Progenitor cell of endocrine pancreas (in vitro differentiated cells): ENCODE measurements around the gene HOGA1. TPM values are rescaled to one million over a fixed set of nuclear protein-coding genes. Genes with fewer than 3 reads are reported as not detected.
"Not testable (repeated sequence)": the region's sequence is repeated elsewhere in the genome, so short reads cannot be mapped to it uniquely, and the experiment has no call there.

Experiments
- DNase-seq: peaks from one replicate; pipeline ENCODE4 v3.0.0; 2021; ENCODE audit warnings: low spot score; ENCODE audit not compliant: unreplicated experiment
- H3K27ac Mint-ChIP-seq: 2 replicates; pipeline ENCODE4 v1.8.0; 2021; ENCODE audit warnings: mild to moderate bottlenecking, moderate library complexity, mixed read lengths
- H3K27me3 Mint-ChIP-seq: 2 replicates; pipeline ENCODE4 v1.8.0; 2021; ENCODE audit warnings: mixed read lengths
- H3K36me3 Mint-ChIP-seq: 2 replicates; pipeline ENCODE4 v1.8.0; 2022; ENCODE audit warnings: mixed read lengths; ENCODE audit not compliant: insufficient read depth
- H3K4me1 Mint-ChIP-seq: 2 replicates; pipeline ENCODE4 v1.8.0; 2021; ENCODE audit warnings: low read depth, mixed read lengths
- H3K4me3 Mint-ChIP-seq: 2 replicates; pipeline ENCODE4 v1.8.0; 2021; ENCODE audit warnings: low read depth, mild to moderate bottlenecking, moderate library complexity, mixed read lengths
- H3K9me3 Mint-ChIP-seq: 2 replicates; pipeline ENCODE4 v1.8.0; 2021; ENCODE audit warnings: low read depth, mixed read lengths
- total RNA-seq: library from RNA; stranded (reverse); gene quantifications from 2 replicates; pipeline ENCODE4 v1.2.1, GENCODE V29; 2021
- TF ChIP-seq, protein P1 (sequence below): fragments of 200-600 bp; sonication (generic); IDR thresholded peaks from one replicate; pipeline ENCODE4 v1.5.0; 2021; ENCODE audit warnings: antibody characterized with exemption, mild to moderate bottlenecking; ENCODE audit not compliant: unreplicated experiment

HOGA1 gene
- total RNA-seq, 1 donor from 2014 or later = 10.5 TPM

DNA sequence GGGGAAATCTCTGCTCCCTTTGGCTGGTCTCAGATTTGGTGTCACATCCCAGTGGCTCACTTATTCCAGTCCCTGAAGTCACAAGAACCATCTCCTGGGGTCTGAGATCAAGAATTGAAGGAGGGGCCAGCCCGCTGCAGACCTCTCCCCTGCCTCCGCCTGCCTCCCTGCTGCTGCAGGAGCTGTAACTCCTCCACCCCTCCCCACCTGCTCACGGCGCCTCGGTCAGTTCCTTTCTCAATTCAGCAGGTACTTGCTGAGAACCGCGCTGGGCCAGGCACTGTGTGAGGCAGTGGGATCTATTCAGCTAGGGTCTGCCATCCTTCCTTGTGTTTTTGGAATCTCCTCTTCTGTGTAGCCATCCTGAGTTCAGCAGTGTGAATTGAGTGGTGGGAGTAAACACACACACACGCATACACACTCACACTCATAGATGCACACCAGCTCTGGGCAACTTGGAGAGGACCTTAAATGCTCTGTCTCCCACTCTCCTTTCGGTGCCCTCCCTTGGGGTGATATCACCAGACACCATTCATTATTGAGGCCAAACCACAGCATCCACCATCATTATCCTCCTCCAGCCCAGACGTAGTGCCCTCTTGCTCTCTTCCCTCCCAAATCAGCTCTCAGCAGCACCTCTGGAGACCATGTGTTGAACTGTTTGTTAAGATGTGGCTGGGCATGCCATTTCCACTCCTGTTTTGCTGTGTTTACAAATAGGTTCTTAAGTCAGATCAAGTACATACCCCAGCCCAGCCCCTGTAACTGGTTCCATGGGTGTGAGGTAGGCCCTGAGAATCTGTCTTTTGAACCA is 33.6 kb upstream of the HOGA1 start:
- no peak overlapping the region for H3K4me3 Mint-ChIP-seq
- peaks cover 4% of the 10 kb centered on the region for H3K9me3 Mint-ChIP-seq
- peaks cover 17% of the 10 kb centered on the region for H3K4me1 Mint-ChIP-seq
- peak overlapping the region; percentile 41 for H3K27ac Mint-ChIP-seq
- TF ChIP-seq, protein P1, sequence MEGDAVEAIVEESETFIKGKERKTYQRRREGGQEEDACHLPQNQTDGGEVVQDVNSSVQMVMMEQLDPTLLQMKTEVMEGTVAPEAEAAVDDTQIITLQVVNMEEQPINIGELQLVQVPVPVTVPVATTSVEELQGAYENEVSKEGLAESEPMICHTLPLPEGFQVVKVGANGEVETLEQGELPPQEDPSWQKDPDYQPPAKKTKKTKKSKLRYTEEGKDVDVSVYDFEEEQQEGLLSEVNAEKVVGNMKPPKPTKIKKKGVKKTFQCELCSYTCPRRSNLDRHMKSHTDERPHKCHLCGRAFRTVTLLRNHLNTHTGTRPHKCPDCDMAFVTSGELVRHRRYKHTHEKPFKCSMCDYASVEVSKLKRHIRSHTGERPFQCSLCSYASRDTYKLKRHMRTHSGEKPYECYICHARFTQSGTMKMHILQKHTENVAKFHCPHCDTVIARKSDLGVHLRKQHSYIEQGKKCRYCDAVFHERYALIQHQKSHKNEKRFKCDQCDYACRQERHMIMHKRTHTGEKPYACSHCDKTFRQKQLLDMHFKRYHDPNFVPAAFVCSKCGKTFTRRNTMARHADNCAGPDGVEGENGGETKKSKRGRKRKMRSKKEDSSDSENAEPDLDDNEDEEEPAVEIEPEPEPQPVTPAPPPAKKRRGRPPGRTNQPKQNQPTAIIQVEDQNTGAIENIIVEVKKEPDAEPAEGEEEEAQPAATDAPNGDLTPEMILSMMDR = no peak
- DNase-seq = no peak
- H3K36me3 Mint-ChIP-seq = peaks cover 3% of the 10 kb centered on the region
- no peaks in the 10 kb centered on the region for H3K27me3 Mint-ChIP-seq

DNA sequence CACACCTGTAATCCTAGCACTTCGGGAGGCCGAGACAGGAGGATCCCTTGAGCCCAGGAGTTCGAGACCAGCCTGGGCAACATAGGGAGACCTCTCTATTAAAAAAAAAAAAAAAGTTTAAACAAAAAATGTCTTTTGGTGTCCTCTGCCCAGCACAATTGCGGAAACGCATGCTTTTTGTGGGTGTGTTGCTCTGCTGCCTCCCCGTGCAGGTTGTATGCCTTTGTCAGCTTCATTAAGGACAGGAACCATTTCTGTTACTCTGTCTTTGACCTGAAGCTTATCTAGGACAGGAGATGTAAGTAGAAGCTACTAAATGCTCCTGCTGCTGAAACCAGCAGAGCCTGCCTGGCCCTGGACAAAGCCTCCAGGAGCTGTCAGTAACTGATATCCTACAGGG is 32.9 kb upstream of the HOGA1 start:
- peaks cover 6% of the 10 kb centered on the region for H3K36me3 Mint-ChIP-seq
- DNase-seq = no peak
- peaks cover 7% of the 10 kb centered on the region for H3K9me3 Mint-ChIP-seq
- no peaks in the 10 kb centered on the region for H3K27me3 Mint-ChIP-seq
- H3K4me1 Mint-ChIP-seq = peaks cover 17% of the 10 kb centered on the region
- no peak overlapping the region for H3K4me3 Mint-ChIP-seq
- TF ChIP-seq, protein P1 = no peak
- H3K27ac Mint-ChIP-seq = no peak overlapping the region

DNA sequence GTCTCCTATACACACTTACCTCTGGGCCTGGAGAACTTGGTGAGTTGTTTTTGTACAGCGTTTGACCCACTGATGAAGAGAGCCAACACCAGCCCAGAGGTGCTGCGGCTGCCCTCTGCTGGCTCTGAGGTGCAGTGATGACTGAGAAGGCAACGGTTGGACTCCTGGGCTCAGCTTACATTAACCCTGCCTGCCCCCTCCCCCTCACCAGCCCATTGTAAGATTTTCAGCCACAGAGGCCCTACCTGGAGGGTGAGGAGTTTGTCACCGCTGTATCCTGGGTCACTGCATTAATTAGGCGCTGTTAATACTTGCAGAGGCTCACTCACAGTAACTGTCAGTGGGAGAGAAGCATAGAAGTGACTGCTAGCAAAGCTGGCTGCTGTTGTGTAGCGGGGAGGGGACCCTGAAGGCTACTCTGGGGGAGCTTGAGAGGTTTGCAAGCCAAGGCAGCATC is 30.6 kb upstream of the HOGA1 start:
- Mint-ChIP-seq H3K4me1 (peaks cover 15% of the 10 kb centered on the region), H3K36me3 (peaks cover 6% of the 10 kb centered on the region), H3K27me3 (no peaks in the 10 kb centered on the region), H3K9me3 (peaks cover 7% of the 10 kb centered on the region), H3K4me3 (no peak overlapping the region), H3K27ac (no peak overlapping the region)
- peak; percentile 40 for DNase-seq
- TF ChIP-seq, protein P1 = peak; percentile 82

DNA sequence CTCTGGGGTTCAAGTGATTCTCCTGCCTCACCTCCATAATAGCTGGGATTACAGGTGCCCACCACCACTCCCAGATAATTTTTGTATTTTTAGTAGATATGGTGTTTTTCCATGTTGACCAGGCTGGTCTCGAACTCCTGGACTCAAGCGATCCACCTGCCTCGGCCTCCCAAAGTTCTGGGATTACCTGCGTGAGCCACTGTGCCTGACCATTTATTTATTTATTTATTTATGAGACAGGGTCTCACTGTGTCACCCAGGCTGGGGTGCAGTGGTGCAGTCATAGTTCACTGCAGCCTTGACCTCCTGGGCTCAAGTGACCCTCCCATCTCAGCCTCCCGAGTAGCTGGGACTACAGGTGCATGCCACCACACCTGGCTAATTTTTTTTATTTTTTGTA is 29.9 kb upstream of the HOGA1 start:
- not testable (repeated sequence) for H3K9me3 Mint-ChIP-seq, H3K4me3 Mint-ChIP-seq, DNase-seq, H3K27ac Mint-ChIP-seq, H3K36me3 Mint-ChIP-seq, H3K27me3 Mint-ChIP-seq
- H3K4me1 Mint-ChIP-seq = peaks cover 14% of the 10 kb centered on the region

DNA sequence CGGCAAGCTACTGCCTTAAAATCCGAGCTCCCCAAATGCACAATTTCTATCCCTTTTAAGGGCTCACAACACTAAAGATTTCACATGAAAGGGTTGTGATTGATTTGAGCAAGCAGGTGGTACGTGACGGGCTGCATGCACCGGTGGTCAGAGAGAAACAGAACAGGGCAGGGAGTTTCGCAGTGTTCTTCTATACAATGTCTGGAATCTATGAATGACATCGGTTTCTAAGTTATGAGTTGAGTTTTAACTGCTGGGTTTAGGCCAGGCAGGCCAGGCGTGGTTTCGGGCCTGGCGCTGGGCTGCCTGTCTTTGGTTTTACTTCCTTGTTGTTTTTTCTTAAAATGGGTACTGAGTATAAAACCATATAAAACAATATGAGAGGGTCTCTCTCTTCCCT is 28.6 kb upstream of the HOGA1 start:
- not testable (repeated sequence) for H3K36me3 Mint-ChIP-seq, H3K4me3 Mint-ChIP-seq, H3K27me3 Mint-ChIP-seq, H3K4me1 Mint-ChIP-seq, DNase-seq, H3K9me3 Mint-ChIP-seq
- peak overlapping the region; percentile 36 for H3K27ac Mint-ChIP-seq

DNA sequence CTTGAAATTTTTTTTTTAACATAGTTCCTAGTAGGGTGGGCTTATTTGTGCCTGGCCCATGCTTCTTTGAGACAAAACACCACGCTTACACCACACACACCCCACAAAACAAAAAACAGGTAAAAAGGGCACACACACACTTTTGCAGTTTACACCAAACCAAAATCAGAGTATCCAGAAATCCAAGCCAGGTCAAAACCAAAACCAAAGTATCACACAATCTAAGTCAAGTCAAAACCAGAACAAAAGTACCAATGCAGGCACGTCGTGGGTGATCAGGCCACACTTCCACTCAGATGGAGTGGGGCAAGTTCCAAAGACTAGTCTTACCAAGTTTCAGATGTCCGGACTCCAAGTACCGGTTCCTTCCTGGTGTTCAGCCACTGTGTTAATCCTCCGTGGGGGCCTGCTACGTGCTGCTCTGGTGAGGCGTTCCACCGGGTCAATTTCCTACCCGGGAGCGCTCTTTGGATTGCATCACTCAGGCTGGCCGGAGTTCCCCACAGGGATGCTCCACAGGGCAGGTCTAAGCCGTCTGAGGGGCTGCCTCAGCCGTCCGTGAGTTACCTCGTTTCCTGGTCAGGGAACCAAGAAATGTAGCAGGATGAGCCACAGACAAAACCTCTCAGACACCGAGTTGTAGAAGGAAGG is 23.3 kb upstream of the HOGA1 start:
- H3K4me1 Mint-ChIP-seq, H3K4me3 Mint-ChIP-seq, DNase-seq, H3K36me3 Mint-ChIP-seq, H3K27ac Mint-ChIP-seq, H3K27me3 Mint-ChIP-seq, H3K9me3 Mint-ChIP-seq: not testable (repeated sequence)

DNA sequence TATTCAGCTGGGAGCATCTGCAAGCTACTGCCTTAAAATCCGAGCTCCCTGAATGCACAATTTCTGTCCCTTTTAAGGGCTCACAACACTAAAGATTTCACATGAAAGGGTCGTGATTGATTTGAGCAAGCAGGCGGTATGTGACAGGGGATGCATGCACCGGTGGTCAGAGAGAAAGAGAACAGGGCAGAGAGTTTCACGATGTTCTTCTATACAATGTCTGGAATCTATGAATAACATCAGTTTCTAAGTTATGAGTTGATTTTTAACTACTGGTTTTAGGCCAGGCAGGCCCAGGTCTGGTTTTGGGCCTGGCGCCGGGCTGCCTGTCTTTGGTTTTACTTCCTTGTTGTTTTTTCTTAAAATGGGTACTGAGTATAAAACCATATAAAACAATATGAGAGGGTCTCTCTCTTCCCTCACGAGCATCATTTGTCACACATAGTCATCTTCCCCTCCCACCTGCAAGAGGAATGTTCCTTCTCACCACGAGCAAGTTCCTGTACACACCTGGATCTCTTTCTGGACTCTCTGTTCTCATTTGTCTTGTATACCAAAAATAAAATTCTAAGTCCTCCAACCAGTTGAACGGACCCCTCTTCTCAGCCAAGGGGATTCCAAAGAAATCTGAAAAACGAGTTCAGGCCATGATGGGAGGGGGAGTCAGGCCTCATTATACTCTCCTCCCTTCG is 22.7 kb upstream of the HOGA1 start:
- not testable (repeated sequence) for H3K4me1 Mint-ChIP-seq, DNase-seq, H3K9me3 Mint-ChIP-seq, H3K27me3 Mint-ChIP-seq, H3K4me3 Mint-ChIP-seq, H3K27ac Mint-ChIP-seq, H3K36me3 Mint-ChIP-seq

DNA sequence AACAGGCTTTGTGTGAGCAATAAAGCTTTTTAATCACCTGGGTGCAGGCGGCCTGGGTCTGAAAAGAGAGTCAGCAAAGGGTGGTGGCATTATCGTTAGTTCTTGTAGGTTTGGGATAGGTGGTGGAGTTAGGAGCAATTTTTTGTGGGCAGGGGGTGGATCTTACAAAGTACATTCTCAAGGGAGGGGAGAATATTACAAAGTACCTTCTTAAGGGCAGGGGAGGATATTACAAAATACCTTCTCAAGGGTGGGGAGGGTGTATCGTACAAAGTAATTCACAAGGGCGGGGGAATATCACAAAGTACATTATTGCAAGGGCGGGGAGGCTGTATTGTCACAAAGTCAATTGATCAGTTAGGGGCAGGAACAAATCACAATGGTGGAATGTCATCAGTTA is 21.9 kb upstream of the HOGA1 start:
- H3K4me1 Mint-ChIP-seq, H3K4me3 Mint-ChIP-seq, DNase-seq, H3K9me3 Mint-ChIP-seq, H3K27me3 Mint-ChIP-seq, H3K27ac Mint-ChIP-seq, H3K36me3 Mint-ChIP-seq: not testable (repeated sequence)
